A673 (cell line): ENCODE data around the gene BCAR1.

Experiments
- EZH2 ChIP-seq: fragments of 200-600 bp; sonication (generic); IDR thresholded peaks from 2 replicates; pipeline ENCODE4 v1.6.1; 2017; ENCODE audit warnings: borderline replicate concordance, low read depth, mild to moderate bottlenecking, mixed read lengths, antibody characterized with exemption, low read length; ENCODE audit not compliant: poor library complexity, severe bottlenecking
- TF ChIP-seq, protein P1 (sequence below): fragments of 300-800, 200-600 bp; sonication (generic); conservative IDR thresholded peaks from 2 replicates; pipeline ENCODE4 v1.5.1; 2017; ENCODE audit warnings: low read depth, mild to moderate bottlenecking, antibody characterized with exemption, low read length, moderate library complexity, mixed read lengths

DNA sequence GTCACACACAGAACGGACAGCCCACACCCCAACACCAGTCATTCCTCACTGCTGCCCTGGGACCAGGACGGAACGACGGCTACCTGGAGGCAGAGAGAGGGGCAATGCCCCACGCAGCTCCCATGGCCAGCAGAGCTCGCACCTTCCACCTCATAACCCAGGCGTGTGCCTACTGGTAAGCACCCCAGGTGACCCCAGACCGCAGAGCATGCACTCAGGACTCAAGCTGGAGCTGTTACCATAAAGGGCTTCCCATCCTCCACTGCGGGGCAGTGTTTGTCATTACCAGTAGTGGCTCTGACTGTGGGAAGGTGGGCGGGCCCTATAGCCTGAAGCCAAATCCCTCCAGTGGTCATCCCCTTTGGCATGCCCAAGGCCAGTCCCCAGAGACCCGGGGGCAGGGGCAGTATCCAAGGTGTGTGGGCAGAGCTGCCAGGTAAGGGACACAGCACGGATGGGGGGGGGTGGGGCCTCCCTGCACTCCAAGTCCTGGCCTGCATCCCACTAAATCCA lies 4.7 kb upstream of the BCAR1 start:
- TF ChIP-seq, protein P1, sequence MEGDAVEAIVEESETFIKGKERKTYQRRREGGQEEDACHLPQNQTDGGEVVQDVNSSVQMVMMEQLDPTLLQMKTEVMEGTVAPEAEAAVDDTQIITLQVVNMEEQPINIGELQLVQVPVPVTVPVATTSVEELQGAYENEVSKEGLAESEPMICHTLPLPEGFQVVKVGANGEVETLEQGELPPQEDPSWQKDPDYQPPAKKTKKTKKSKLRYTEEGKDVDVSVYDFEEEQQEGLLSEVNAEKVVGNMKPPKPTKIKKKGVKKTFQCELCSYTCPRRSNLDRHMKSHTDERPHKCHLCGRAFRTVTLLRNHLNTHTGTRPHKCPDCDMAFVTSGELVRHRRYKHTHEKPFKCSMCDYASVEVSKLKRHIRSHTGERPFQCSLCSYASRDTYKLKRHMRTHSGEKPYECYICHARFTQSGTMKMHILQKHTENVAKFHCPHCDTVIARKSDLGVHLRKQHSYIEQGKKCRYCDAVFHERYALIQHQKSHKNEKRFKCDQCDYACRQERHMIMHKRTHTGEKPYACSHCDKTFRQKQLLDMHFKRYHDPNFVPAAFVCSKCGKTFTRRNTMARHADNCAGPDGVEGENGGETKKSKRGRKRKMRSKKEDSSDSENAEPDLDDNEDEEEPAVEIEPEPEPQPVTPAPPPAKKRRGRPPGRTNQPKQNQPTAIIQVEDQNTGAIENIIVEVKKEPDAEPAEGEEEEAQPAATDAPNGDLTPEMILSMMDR: no peak
- TF ChIP-seq EZH2: no peak
